Parathyroid adenoma (tissue), 2 donors: ENCODE data around the gene KAT8.
"Not testable (repeated sequence)": the region's sequence is repeated elsewhere in the genome, so short reads cannot be mapped to it uniquely, and the experiment has no call there.

ENCODE experiments used
- H2AFZ ChIP-seq: fragments of 300-600 bp; sonication (generic); one replicate; pipeline ENCODE4 v1.7.0; 2017; ENCODE audit warnings: antibody characterized with exemption, mild to moderate bottlenecking
- H3K27ac ChIP-seq: fragments of 300-600 bp; sonication (generic); one replicate; pipeline ENCODE4 v1.7.0; 2017
- H3K27me3 ChIP-seq: fragments of 300-600 bp; sonication (generic); one replicate; pipeline ENCODE4 v1.7.0; 2017; ENCODE audit warnings: low read length; ENCODE audit not compliant: control insufficient read depth, insufficient read depth
- H3K36me3 ChIP-seq: fragments of 300-600 bp; sonication (generic); one replicate; pipeline ENCODE4 v1.7.0; 2017; ENCODE audit warnings: low read length; ENCODE audit not compliant: control insufficient read depth, insufficient read depth
- H3K4me1 ChIP-seq: fragments of 300-600 bp; sonication (generic); one replicate; pipeline ENCODE4 v1.7.0; 2017; ENCODE audit warnings: control low read depth
- H3K4me2 ChIP-seq: fragments of 300-600 bp; sonication (generic); one replicate; pipeline ENCODE4 v1.7.0; 2017; ENCODE audit warnings: low read length
- H3K4me3 ChIP-seq: fragments of 300-600 bp; sonication (generic); one replicate; pipeline ENCODE4 v1.7.0; 2017; ENCODE audit warnings: low read depth, low read length
- H3K79me2 ChIP-seq: fragments of 300-600 bp; sonication (generic); one replicate; pipeline ENCODE4 v1.7.0; 2017; ENCODE audit warnings: control low read depth
- H3K9ac ChIP-seq: fragments of 300-600 bp; sonication (generic); one replicate; pipeline ENCODE4 v1.7.0; 2017; ENCODE audit warnings: mild to moderate bottlenecking
- H3K9me3 ChIP-seq: fragments of 300-600 bp; sonication (generic); one replicate; pipeline ENCODE4 v1.7.0; 2017; ENCODE audit warnings: low read length; ENCODE audit not compliant: control insufficient read depth
- TF ChIP-seq, protein P1 (sequence below): fragments of 300-600 bp; sonication (generic); IDR thresholded peaks from one replicate; pipeline ENCODE4 v1.7.0; 2017; ENCODE audit warnings: antibody characterized with exemption, mild to moderate bottlenecking
- donor health status: primary hyperparathyroidism.

The KAT8 gene

GRCh38 chr16:31148281-31148728 lies 30.8 kb downstream of the KAT8 start:
- peak overlapping the region; percentile 42 for H3K4me2 ChIP-seq
- H3K27ac ChIP-seq, result no peak overlapping the region
- H3K9ac ChIP-seq, result no peak overlapping the region
- no peaks in the 10 kb centered on the region for H3K9me3 ChIP-seq
- H3K4me1 ChIP-seq, result no peaks in the 10 kb centered on the region
- peak overlapping the region; percentile 83 for H2AFZ ChIP-seq
- H3K27me3 ChIP-seq, result no peaks in the 10 kb centered on the region
- no peaks in the 10 kb centered on the region for H3K36me3 ChIP-seq
- TF ChIP-seq, protein P1, sequence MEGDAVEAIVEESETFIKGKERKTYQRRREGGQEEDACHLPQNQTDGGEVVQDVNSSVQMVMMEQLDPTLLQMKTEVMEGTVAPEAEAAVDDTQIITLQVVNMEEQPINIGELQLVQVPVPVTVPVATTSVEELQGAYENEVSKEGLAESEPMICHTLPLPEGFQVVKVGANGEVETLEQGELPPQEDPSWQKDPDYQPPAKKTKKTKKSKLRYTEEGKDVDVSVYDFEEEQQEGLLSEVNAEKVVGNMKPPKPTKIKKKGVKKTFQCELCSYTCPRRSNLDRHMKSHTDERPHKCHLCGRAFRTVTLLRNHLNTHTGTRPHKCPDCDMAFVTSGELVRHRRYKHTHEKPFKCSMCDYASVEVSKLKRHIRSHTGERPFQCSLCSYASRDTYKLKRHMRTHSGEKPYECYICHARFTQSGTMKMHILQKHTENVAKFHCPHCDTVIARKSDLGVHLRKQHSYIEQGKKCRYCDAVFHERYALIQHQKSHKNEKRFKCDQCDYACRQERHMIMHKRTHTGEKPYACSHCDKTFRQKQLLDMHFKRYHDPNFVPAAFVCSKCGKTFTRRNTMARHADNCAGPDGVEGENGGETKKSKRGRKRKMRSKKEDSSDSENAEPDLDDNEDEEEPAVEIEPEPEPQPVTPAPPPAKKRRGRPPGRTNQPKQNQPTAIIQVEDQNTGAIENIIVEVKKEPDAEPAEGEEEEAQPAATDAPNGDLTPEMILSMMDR, result no peak
- H3K4me3 ChIP-seq, result no peak overlapping the region
- no peaks in the 10 kb centered on the region for H3K79me2 ChIP-seq

- Histone ChIP-seq H3K4me1 (no peaks in the 10 kb centered on the region), H3K4me3 (no peak overlapping the region), H3K36me3 (no peaks in the 10 kb centered on the region), H3K9me3 (no peaks in the 10 kb centered on the region), H2AFZ (no peak overlapping the region), H3K4me2 (no peak overlapping the region), H3K79me2 (no peaks in the 10 kb centered on the region), H3K9ac (no peak overlapping the region), H3K27ac (no peak overlapping the region), H3K27me3 (no peaks in the 10 kb centered on the region)
- TF ChIP-seq, protein P1, result no peak
Measured at GRCh38 chr16:31148896-31149295, 31.4 kb downstream of the KAT8 start.

- no peaks in the 10 kb centered on the region for H3K27me3 ChIP-seq
- no peaks in the 10 kb centered on the region for H3K4me1 ChIP-seq
- no peaks in the 10 kb centered on the region for H3K79me2 ChIP-seq
- no peaks in the 10 kb centered on the region for H3K36me3 ChIP-seq
- H3K9me3 ChIP-seq, result no peaks in the 10 kb centered on the region
- no peak overlapping the region for H2AFZ ChIP-seq
- H3K9ac ChIP-seq, result no peak overlapping the region
- H3K27ac ChIP-seq, result no peak overlapping the region
- H3K4me3 ChIP-seq, result no peak overlapping the region
- no peak overlapping the region for H3K4me2 ChIP-seq
- TF ChIP-seq, protein P1, result no peak
Measured at GRCh38 chr16:31149332-31149731, 31.9 kb downstream of the KAT8 start.

- no peak within 1 kb of the TSS for H3K4me2 ChIP-seq
- no peaks in the 10 kb centered on the region for H3K79me2 ChIP-seq
- no peak within 1 kb of the TSS for H3K4me3 ChIP-seq
- H3K9ac ChIP-seq, result no peak within 1 kb of the TSS
- no peaks in the 10 kb centered on the region for H3K36me3 ChIP-seq
- H2AFZ ChIP-seq, result no peak within 1 kb of the TSS
- no peaks in the 10 kb centered on the region for H3K27me3 ChIP-seq
- no peaks in the 10 kb centered on the region for H3K9me3 ChIP-seq
- no peak within 1 kb of the TSS for H3K27ac ChIP-seq
- H3K4me1 ChIP-seq, result no peaks in the 10 kb centered on the region
- TF ChIP-seq, protein P1, result no peak
Measured at GRCh38 chr16:31149894-31150890, 32.7 kb downstream of the KAT8 start, which contains the start of gene PRSS36. Gene PRSS36, minus strand, starts transcription at chr16:31150066. Its CDS starts 31 bp downstream, at chr16:31150035.

GRCh38 chr16:31150976-31151375 lies 33.5 kb downstream of the KAT8 start:
- not testable (repeated sequence) for H3K4me1 ChIP-seq, H3K9ac ChIP-seq, H3K27ac ChIP-seq, H3K4me2 ChIP-seq, H3K4me3 ChIP-seq, H3K27me3 ChIP-seq, H3K79me2 ChIP-seq, H3K9me3 ChIP-seq, H2AFZ ChIP-seq, H3K36me3 ChIP-seq
